Hepatocyte (in vitro differentiated cells): ENCODE data around the gene TNS3. TPM values are rescaled to one million over a fixed set of nuclear protein-coding genes. Genes with fewer than 3 reads are reported as not detected.

Source experiments
- DNase-seq: peaks from one replicate; pipeline ENCODE4 v3.0.0-alpha.2; 2016; ENCODE audit warnings: low spot score
- H2AFZ ChIP-seq: fragments of 200-600 bp; sonication (generic); 2 replicates; pipeline ENCODE4 v1.6.0; 2016; ENCODE audit warnings: antibody characterized with exemption, mild to moderate bottlenecking
- H3K27ac ChIP-seq: fragments of 200-600 bp; sonication (generic); 2 replicates; pipeline ENCODE4 v1.5.1; 2016; ENCODE audit warnings: mild to moderate bottlenecking
- H3K27me3 ChIP-seq: fragments of 200-600 bp; sonication (generic); 2 replicates; pipeline ENCODE4 v1.6.1; 2016
- H3K36me3 ChIP-seq: fragments of 200-600 bp; sonication (generic); replicated peaks from 2 replicates; pipeline ENCODE4 v1.5.1; 2016; ENCODE audit warnings: low read depth; ENCODE audit not compliant: insufficient read depth
- H3K4me1 ChIP-seq: fragments of 200-600 bp; sonication (generic); 2 replicates; pipeline ENCODE4 v1.5.1; 2016; ENCODE audit warnings: mild to moderate bottlenecking, moderate library complexity; ENCODE audit not compliant: insufficient read depth
- H3K4me2 ChIP-seq: fragments of 200-600 bp; sonication (generic); 2 replicates; pipeline ENCODE4 v1.6.0; 2016
- H3K4me3 ChIP-seq: fragments of 200-600 bp; sonication (generic); 2 replicates; pipeline ENCODE4 v1.5.1; 2016; ENCODE audit warnings: mild to moderate bottlenecking
- H3K79me2 ChIP-seq: fragments of 200-600 bp; sonication (generic); 2 replicates; pipeline ENCODE4 v1.6.0; 2017; ENCODE audit warnings: mild to moderate bottlenecking
- H3K9me2 ChIP-seq: fragments of 200-600 bp; sonication (generic); replicated peaks from 2 replicates; pipeline ENCODE4 v1.6.0; 2017; ENCODE audit warnings: mild to moderate bottlenecking; ENCODE audit not compliant: insufficient read depth
- H3K9me3 ChIP-seq: fragments of 200-600 bp; sonication (generic); 2 replicates; pipeline ENCODE4 v1.5.1; 2016; ENCODE audit warnings: low read depth, mild to moderate bottlenecking
- H4K20me1 ChIP-seq: fragments of 200-600 bp; sonication (generic); 2 replicates; pipeline ENCODE4 v1.6.0; 2016; ENCODE audit warnings: mild to moderate bottlenecking; ENCODE audit not compliant: insufficient read depth, poor library complexity, severe bottlenecking
- CTCF ChIP-seq: fragments of 200-600 bp; sonication (generic); IDR thresholded peaks from 2 replicates; pipeline ENCODE4 v1.5.1; 2016; ENCODE audit warnings: antibody characterized with exemption, mild to moderate bottlenecking; ENCODE audit not compliant: poor library complexity
- EZH2 ChIP-seq: fragments of 200-600 bp; sonication (generic); IDR thresholded peaks from 2 replicates; pipeline ENCODE4 v1.6.1; 2016; ENCODE audit warnings: antibody characterized with exemption, mild to moderate bottlenecking, borderline replicate concordance
- EZH2phosphoT487 ChIP-seq: fragments of 200-600 bp; sonication (generic); IDR thresholded peaks from one replicate; pipeline ENCODE4 v1.6.1; 2018; ENCODE audit warnings: antibody characterized with exemption, mild to moderate bottlenecking, low read depth, moderate library complexity; ENCODE audit not compliant: unreplicated experiment, severe bottlenecking
- WGBS: methylation state at CpG from one replicate; pipeline ENCODE4 v1.1.6; 2016; ENCODE audit warnings: low lambda C conversion rate; ENCODE audit errors: missing lambda C conversion rate; 5-methylcytosine and 5-hydroxymethylcytosine counted together
- polyA plus RNA-seq: library from polyadenylated mRNA; unstranded; fragments of >200 nt; fragmentation: Nextera tagmentation; extraction: Ambion mirVana; gene quantifications from 2 replicates; pipeline ENCODE4 v1.2.1, GENCODE V29; 2016
- total RNA-seq: library from RNA; depleted of rRNA; stranded (reverse); fragments of >200 nt; gene quantifications from 2 replicates; pipeline ENCODE4 v1.2.3, GENCODE V29; 2014

Gene TNS3
- total and polyA plus RNA-seq, 2 experiments from 2014 or later = 30.0 to 73.3 TPM

GRCh38 chr7:47514818-47515217 is 67.1 kb downstream of the TNS3 start:
- Histone ChIP-seq H3K36me3 (no peaks in the 10 kb centered on the region), H3K27me3 (no peaks in the 10 kb centered on the region), H4K20me1 (peaks cover 8% of the 10 kb centered on the region), H3K9me3 (no peaks in the 10 kb centered on the region), H3K4me1 (peaks cover 46% of the 10 kb centered on the region), H3K9me2 (no peaks in the 10 kb centered on the region), H3K4me3 (no peak overlapping the region), H3K27ac (peak overlapping the region; percentile 82), H3K4me2 (no peak overlapping the region), H2AFZ (no peak overlapping the region), H3K79me2 (peaks cover 89% of the 10 kb centered on the region)
- no peak for DNase-seq
- TF ChIP-seq EZH2 (no peak), EZH2phosphoT487 (no peak), CTCF (no peak)
- WGBS = 90% methylated on average over 3 of the region's 3 CpGs

- Histone ChIP-seq H3K9me2 (no peaks in the 10 kb centered on the region), H4K20me1 (peaks cover 8% of the 10 kb centered on the region), H2AFZ (no peak overlapping the region), H3K27ac (peak overlapping the region; percentile 82), H3K4me3 (no peak overlapping the region), H3K4me1 (peaks cover 42% of the 10 kb centered on the region), H3K9me3 (no peaks in the 10 kb centered on the region), H3K79me2 (peaks cover 91% of the 10 kb centered on the region), H3K27me3 (no peaks in the 10 kb centered on the region), H3K36me3 (no peaks in the 10 kb centered on the region), H3K4me2 (peak overlapping the region; percentile 42)
- no peak for DNase-seq
- WGBS = 81% methylated on average over 4 of the region's 4 CpGs
- TF ChIP-seq CTCF = no peak
- TF ChIP-seq EZH2 = no peak
- TF ChIP-seq EZH2phosphoT487 = no peak
These were observed 67.5 kb downstream of the TNS3 start for GRCh38 chr7:47514367-47514766.

GRCh38 chr7:47513741-47514241 is 68.1 kb downstream of the TNS3 start:
- Histone ChIP-seq H3K36me3 (no peaks in the 10 kb centered on the region), H2AFZ (no peak overlapping the region), H3K79me2 (peaks cover 92% of the 10 kb centered on the region), H3K9me3 (no peaks in the 10 kb centered on the region), H3K4me3 (no peak overlapping the region), H3K4me1 (peaks cover 38% of the 10 kb centered on the region), H3K9me2 (no peaks in the 10 kb centered on the region), H3K27me3 (no peaks in the 10 kb centered on the region), H3K4me2 (peak overlapping the region; percentile 42), H3K27ac (peak overlapping the region; percentile 82), H4K20me1 (peaks cover 8% of the 10 kb centered on the region)
- peak; percentile 74 for DNase-seq
- WGBS = 21% methylated on average over 12 of the region's 12 CpGs
- TF ChIP-seq EZH2 (no peak), EZH2phosphoT487 (no peak), CTCF (no peak)
